HG03159 (cell line): Measurements from ENCODE around the gene RAB40C.

Experiments used
- ATAC-seq: cut with Tn5 transposase; IDR thresholded peaks from one replicate; pipeline ENCODE4 v1.9.1; 2021; ENCODE audit warnings: mild to moderate bottlenecking, moderate library complexity; ENCODE audit not compliant: unreplicated experiment

RAB40C gene

GRCh38 chr16:589658-590187 is at the start of gene RAB40C:
Gene RAB40C (plus strand): TSS chr16:590066. CDS start chr16:590292, 226 bp downstream.
- peak; percentile 78 for ATAC-seq

- ATAC-seq, result no peak
Observed at GRCh38 chr16:540645-541340, 49.1 kb upstream of the RAB40C start.

GRCh38 chr16:543301-544164 is 46.3 kb upstream of the RAB40C start:
- no peak for ATAC-seq

GRCh38 chr16:544517-544916 is 45.3 kb upstream of the RAB40C start:
- no peak for ATAC-seq

- ATAC-seq, result no peak
Observed at GRCh38 chr16:546909-547770, 42.7 kb upstream of the RAB40C start.

GRCh38 chr16:548586-548985 is 41.3 kb upstream of the RAB40C start:
- no peak for ATAC-seq

GRCh38 chr16:549544-550263 is 40.2 kb upstream of the RAB40C start:
- no peak for ATAC-seq

GRCh38 chr16:551210-551609 is 38.7 kb upstream of the RAB40C start:
- no peak for ATAC-seq

- ATAC-seq, result no peak
Observed at GRCh38 chr16:552171-552570, 37.7 kb upstream of the RAB40C start.

- ATAC-seq, result no peak
Observed at GRCh38 chr16:553601-554296, 36.1 kb upstream of the RAB40C start.

- ATAC-seq, result no peak
Observed at GRCh38 chr16:554297-554621, 35.6 kb upstream of the RAB40C start.

- no peak for ATAC-seq
Observed at GRCh38 chr16:554640-555365, 35.1 kb upstream of the RAB40C start.

GRCh38 chr16:555528-556473 is 34.1 kb upstream of the RAB40C start:
- ATAC-seq, result no peak

- ATAC-seq, result no peak
Observed at GRCh38 chr16:556474-557173, 33.2 kb upstream of the RAB40C start.

- no peak for ATAC-seq
Observed at GRCh38 chr16:557463-558297, 32.2 kb upstream of the RAB40C start.

GRCh38 chr16:558298-559020 is 31.4 kb upstream of the RAB40C start:
- no peak for ATAC-seq
